AG09319 (cell line): Measurements from ENCODE around the gene SPNS2.

Experiments used
- DNase-seq: peaks from one replicate; pipeline ENCODE4 v3.0.0-alpha.2; 2010; ENCODE audit warnings: low read depth; ENCODE audit errors: extremely low read depth
- TF ChIP-seq, protein P1 (sequence below): IDR thresholded peaks from 2 replicates; pipeline ENCODE4 v1.5.1; 2011; ENCODE audit warnings: low read depth, mild to moderate bottlenecking, inconsistent platforms, low read length, moderate library complexity

Gene SPNS2

DNA sequence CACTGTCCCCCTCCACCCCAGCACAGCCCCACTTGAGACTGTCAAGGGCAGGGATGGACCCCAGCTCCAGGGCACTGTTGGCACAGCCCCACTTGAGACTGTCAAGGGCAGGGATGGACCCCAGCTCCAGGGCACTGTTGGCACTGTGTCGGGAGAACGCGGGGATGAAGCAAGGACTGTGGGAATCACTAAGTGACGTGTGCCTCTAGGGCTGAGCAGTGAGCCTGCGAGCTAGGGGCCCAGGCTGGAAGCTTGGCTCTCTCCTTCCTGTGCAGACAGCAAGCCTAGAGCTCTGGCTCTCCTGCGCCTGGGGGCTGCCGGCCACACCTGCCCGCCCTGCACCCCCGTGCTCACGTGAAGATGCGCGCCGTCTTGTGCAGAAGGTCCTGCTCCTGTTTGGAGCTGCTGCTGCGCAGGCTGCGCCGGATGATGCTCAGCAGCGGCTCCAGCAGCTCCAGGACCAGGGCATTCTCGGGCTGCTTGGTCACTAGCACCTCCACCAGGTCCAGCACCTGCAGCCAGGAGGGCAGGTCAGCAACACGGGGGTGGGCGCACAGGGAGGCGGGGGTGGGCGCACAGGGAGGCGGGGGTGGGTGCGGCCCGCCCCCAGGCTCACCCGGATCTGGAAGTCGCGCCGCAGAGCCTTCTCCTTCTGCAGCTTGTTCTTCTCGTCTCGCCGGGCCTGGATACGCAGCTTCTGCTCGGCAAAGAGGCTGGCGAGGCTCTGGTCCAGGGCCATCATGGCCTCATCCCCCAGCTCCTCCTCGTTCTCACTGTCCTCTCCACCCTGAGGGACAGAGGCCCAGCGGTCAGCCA, 45.7 kb downstream of the SPNS2 start:
- DNase-seq = no peak
- TF ChIP-seq, protein P1, sequence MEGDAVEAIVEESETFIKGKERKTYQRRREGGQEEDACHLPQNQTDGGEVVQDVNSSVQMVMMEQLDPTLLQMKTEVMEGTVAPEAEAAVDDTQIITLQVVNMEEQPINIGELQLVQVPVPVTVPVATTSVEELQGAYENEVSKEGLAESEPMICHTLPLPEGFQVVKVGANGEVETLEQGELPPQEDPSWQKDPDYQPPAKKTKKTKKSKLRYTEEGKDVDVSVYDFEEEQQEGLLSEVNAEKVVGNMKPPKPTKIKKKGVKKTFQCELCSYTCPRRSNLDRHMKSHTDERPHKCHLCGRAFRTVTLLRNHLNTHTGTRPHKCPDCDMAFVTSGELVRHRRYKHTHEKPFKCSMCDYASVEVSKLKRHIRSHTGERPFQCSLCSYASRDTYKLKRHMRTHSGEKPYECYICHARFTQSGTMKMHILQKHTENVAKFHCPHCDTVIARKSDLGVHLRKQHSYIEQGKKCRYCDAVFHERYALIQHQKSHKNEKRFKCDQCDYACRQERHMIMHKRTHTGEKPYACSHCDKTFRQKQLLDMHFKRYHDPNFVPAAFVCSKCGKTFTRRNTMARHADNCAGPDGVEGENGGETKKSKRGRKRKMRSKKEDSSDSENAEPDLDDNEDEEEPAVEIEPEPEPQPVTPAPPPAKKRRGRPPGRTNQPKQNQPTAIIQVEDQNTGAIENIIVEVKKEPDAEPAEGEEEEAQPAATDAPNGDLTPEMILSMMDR = no peak

DNA sequence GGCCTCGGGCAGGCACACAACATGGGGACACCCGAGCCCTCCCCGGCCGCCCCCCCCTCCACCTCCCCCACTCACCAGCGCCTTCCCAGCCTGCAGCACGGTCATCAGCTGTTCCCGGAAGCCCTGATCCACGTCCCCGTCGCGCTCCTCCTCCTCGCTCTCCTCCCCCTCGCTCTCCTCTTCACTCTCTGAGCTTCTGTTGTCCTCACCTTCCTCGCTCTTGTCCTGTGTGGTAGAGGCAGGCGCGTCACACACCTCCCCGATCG, 46.2 kb downstream of the SPNS2 start:
- TF ChIP-seq, protein P1 = no peak
- DNase-seq = no peak

DNA sequence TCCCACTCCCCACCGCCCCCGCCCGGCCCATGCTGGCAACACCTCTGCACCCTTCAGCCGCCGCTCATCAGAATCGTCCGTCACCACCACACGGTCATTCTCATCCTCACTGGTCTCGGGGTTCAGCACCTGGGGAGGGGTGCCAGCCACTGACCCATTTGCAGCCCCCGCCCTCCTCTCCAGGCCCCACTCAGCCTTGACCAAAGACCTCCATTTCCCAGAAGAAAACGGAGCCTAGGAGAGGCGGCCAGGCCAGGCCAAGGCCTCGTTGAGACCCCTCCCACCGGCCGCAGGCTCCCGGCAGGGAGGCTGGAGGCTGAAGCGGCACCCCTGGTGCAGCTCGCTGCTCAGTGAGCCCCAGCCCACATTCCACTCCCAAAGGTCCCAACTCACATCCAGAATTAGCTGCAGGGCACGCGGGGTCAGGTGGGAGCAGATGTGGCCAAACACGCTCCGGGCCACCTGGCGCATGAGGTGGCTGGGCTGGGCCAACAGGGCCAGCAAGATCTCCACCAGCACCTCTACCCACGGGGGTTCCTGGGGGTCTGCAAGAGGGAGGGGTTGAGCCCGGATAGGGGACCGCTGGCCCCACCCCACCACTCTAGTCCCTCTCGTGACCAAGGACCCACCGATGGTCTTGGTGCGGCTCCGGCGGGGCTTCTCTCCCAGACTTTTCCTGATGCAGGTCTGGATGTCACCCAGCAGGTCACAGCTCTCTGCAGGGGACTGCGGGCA, 46.7 kb downstream of the SPNS2 start:
- TF ChIP-seq, protein P1 = no peak
- DNase-seq = no peak

DNA sequence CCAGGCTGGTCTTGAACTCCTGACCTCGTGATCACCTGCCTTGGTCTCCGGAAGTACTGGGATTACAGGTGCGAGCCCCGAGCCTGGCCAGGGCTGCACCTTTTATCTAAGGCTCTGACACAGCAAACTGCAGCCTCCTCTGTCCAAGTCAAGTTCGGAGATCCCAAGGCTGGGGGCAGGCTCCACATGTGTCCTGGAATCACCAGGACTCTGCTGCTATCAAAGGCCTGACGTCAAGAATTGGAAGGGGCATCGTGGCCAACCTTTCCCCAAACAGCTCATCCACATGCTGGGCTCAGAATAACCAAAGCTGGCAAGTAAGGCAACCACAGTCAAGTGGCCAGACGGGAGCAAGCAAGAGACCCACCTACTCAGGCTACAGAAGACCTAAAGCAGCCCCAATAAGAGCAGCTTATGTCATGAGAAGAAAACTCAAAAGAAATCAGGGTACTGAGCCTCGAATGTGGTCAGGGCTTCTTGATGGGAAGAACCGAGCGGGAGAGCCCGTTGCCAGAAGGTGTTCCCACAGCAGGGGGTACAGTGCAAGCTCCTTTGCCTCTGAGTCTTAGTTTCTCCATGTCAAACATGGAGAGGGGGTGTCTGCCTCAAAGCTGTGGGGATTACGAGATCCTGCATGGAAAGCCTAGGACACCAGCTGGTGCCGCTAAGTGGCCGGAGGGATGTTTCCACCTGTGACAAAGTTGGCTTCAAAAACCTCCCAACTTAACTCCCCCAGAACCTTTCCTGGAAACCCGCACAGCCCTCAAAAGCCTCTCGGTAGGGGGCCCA, 48.6 kb downstream of the SPNS2 start:
- DNase-seq = no peak
- TF ChIP-seq, protein P1 = no peak

DNA sequence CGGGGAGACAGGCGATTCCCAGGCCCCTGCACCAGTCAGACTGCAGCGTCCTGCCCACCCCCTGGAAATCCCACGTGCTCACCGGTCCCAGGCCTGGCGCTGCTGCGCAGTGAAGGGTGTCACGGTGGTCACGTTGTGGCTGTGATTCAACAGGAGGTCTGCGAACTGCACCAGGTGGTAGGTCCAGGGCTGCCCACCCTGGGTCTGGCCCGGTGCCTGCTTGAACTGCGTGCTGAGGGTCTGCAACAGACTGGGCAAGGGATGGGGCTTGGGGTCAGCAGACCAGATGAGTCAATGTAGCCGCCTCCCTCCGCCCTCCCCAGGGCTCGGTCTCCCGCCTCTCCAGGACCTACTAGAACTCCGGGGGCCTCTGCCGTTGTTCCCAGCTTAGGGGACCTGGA, 49.4 kb downstream of the SPNS2 start:
- no peak for DNase-seq
- TF ChIP-seq, protein P1 = no peak

DNA sequence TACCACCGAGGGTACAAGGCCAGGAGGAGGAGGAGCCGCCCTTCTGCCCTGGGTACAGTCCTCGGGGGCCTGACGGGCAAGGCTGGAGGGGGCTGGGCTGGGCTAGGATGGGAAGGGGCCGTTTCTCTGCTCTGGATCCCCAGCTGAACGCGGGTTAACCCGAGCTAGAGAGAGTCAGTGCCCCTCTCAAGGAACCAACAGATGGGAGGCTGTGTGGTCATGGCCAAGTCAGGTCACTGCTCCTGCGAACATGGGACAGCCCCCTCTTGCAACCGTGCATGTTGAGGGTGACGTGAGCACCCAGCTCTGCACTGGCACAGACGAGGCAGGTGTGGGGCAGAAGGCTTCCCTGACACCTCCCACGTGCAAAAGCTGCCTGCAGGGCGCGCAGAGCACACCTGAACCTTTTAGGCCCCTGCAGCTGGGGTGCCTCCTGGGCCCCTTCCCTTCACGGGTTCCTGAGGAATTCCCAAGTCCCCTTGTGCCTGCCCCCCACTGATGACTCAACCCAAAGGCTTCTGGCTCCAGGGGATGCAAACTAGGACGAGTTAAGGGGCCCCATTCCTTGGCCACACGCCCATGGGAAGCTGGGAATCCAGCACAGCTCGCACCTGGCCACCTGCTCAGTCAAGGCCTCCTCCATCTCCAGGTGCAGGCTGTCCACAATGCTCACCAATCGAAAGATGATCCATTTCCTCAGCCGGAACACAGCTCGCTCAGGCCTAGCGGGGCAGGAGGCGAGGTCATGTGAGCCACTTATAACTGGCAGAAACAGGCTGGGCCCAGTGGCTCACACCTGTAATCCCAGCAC, 50.2 kb downstream of the SPNS2 start:
- no peak for DNase-seq
- TF ChIP-seq, protein P1 = no peak
